ELF-1 (cell line): ENCODE measurements around the gene DNAH8.

ENCODE experiments used
- DNase-seq: peaks from one replicate; pipeline ENCODE4 v3.0.0-alpha.2; 2016; ENCODE audit warnings: low read depth, low spot score

The DNAH8 gene

DNA sequence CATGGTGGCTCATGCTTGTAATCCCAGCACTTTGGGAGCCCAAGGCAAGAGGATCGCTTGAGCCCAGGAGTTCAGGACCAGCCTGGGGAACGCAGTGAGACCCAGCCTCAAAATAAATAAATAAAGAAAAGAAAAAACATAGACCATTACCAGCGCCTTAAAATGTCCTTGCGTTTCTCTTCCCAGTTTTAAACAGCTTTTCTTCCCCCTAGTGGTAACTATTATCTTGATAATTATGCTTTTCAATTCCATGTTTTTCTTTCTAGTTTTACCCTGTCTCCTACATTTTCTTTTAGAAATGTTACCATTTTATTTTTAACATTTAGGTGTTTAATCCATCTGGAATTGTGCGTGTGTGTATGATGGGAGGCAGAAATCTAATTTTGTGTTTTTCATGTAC, 24.4 kb downstream of the DNAH8 start:
- no peak for DNase-seq

DNA sequence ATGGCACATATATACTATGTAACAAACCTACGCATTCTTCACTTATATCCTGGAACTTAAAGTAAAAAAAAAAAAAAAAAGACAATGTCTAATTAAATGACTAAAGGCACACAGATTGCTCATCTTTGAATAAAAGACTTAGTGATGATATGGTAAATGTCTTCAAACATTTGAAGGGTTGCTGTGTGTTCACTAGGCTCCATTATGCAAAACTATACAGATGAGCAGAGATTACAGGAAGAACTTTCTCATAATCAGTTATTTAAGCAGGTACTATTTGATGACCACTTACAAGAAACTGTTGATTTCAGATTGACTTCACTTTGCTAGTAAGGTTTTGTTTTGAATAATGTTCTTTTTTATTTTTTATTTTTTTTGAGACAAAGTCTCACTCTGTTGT, 34.4 kb downstream of the DNAH8 start:
- no peak for DNase-seq

DNA sequence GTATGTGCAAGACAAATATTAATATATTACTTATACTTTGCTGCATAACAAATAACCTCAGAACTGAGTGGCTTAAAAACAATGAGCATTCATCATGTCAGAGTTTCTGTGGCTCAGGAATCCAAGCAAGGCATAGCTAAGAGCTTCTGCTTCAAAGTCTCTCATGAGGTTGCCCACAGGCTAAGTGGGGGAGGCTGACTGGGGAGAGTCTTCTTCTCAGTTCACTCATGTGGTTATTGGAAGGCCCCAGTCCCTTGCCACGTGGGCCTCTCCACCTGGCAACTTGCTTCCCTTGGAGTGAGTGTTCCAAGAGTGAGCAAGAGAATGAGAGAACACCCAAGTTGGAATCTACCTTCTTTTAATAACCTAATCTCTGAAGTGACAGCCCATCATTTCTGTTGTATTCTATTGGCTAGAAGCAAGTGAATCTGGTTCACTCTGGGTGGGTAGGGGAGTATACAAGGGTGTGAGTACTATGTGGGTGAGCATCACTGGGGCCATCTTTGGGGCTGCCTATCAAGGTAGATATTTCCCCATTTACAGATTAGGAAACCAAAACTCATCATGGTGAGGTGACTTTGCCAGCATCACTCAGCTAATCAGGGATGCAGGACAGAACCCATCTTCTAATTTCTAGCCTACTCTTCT, 36.0 kb downstream of the DNAH8 start:
- DNase-seq = no peak

- no peak for DNase-seq
Observed at GRCh38 chr6:38753707-38754106, 38.6 kb downstream of the DNAH8 start.

GRCh38 chr6:38755207-38755606, 40.1 kb downstream of the DNAH8 start:
- DNase-seq = no peak

DNA sequence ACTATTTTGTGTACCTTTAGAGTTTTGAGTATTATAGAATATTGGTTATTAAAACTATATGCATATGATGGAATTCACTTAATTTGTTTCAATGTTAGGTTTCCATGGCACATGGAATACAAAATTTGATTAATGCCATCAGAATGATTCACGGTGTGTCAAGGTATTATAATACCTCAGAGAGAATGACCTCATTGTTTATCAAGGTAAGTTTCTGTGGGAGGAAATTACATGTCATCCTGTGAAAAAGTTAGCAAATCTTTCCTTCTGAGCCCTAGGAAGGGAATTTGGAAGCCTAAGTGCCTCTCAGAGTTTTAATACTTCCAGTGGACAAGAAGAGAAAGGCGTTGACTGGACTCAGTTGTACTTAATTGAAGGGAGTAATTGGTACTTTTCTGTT, 40.8 kb downstream of the DNAH8 start:
- no peak for DNase-seq

DNA sequence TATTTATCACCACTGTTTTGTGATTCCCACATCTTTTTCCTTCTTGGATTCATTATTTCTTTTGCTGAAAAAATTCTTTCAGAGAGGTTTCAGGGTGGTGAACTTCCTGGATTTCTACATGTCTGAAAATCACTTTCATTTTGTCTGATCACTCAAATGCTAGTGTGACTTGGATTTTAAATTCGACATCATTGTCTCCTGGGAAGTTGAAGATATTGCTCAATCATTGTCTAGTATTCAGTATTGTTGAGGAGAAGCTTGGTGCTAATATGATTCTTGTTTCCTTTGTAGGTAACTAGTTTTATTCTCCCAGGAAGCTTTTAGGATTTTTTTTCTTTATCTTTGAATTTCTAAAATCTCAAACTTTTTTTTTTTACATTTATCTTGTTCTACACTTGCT, 45.0 kb downstream of the DNAH8 start:
- DNase-seq = no peak

GRCh38 chr6:38762848-38763247, 47.7 kb downstream of the DNAH8 start:
- no peak for DNase-seq

DNA sequence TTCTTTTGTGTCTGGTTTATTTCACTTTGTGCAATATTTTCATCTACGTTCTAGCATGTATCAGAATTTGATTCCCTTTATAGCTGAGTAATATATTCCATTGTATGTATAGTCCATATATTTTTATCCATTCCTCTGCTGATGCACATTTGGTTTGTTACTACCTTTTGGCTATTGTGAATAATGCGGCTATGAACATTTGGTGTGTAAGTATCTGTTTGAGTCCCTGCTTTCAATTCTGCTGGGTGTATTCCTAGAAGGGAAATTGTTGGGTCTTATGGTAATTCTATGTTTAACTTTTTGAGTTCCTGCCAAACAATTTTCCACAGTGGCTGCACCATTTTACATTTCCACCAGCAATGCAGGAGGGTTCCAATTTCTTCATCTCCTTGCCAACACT, 52.4 kb downstream of the DNAH8 start:
- no peak for DNase-seq

DNA sequence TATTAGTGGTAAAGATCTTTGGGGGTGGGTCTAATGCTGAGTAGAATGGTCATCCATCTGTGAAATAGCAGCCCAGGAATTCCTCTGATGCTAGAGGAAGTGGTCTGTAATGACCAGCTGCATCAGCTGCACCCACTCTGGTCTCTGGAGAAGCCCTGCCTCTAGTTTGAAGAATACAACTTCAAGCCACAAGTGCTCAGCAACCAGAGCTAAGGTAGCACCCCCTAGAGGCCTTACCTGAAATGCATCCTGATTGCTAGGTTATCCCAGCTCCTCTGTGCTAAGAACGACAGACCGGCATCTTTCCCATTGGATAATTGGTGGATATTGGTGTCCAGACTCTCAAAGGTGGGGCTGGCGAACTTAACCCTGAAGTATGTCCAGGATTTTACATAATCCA, 58.2 kb downstream of the DNAH8 start:
- peak; percentile 62 for DNase-seq

GRCh38 chr6:38774929-38775707, 60.0 kb downstream of the DNAH8 start:
- no peak for DNase-seq

DNA sequence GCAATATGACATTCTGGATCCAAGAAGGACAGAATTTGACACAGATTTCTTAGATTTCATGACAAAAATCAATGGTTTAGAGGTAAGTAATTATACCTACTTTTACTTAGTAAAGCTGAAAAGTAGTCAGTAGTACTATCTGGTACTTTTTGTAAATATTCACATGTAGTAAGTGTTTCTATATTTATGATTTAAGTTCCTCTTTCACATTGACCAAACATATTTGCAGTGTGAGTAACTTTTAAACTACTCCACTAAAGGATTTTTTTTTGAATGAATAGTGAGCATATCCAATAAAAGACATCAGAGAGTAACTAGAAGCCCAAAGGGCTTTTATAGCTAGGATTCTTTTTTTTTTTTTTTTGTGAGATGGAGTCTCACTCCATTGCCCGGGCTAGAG, 60.8 kb downstream of the DNAH8 start:
- no peak for DNase-seq

DNA sequence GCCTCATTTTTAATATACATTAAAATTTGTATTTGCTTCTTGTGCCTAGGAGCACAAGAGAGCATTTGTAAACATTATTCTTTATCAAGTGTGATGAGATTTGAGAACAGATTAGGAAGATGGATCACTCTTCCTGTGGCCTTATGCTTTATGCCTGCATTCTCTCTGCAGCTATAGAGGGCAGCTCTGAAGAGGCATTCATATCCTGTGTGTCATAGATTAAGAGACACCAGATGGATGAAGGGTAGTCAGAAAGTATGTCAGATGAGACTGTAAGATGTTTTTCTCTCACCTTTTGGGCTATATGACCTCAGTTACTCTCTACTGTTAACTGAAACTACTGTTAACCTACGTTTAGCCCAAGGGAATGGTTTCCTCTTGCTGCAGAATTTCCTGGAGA, 61.4 kb downstream of the DNAH8 start:
- no peak for DNase-seq

DNA sequence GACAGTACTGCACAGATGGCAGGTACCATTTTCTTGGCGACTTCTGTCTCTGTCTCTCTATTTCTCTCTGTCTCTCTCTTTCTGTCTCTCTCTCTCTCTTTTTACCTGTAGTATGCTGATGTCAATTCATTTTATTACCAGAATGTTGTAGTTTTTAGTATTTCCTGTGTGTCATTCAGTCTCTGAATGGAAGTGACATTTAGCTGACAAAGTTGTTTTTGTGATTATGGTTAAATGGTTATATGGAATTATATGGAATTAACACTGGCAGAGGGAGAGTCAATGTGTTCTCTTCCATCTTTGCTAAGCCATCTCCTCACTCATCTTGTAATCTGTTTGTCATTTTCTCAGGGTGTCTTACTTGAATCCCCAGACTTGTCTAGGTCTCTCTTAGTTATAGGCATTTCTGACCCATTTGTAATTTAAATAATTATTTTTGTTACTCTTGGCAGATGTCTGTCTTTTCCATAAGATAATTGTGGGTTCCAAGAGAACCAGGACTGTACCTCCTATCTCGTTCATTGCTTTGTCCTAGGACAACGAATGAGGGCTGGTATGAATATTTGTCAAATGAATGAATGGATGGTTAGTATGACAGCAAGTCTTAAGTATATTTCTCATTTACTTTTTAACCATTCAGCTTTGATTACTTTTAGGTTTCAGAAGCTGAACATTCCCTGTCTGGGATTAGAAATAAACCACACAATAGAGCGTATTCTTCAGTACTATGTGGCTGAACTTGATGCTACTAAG, 64.4 kb downstream of the DNAH8 start:
- DNase-seq = no peak

- DNase-seq = no peak
Observed at GRCh38 chr6:38782616-38783015, 67.5 kb downstream of the DNAH8 start.

GRCh38 chr6:38783443-38784228, 68.5 kb downstream of the DNAH8 start:
- DNase-seq = peak; percentile 11

DNA sequence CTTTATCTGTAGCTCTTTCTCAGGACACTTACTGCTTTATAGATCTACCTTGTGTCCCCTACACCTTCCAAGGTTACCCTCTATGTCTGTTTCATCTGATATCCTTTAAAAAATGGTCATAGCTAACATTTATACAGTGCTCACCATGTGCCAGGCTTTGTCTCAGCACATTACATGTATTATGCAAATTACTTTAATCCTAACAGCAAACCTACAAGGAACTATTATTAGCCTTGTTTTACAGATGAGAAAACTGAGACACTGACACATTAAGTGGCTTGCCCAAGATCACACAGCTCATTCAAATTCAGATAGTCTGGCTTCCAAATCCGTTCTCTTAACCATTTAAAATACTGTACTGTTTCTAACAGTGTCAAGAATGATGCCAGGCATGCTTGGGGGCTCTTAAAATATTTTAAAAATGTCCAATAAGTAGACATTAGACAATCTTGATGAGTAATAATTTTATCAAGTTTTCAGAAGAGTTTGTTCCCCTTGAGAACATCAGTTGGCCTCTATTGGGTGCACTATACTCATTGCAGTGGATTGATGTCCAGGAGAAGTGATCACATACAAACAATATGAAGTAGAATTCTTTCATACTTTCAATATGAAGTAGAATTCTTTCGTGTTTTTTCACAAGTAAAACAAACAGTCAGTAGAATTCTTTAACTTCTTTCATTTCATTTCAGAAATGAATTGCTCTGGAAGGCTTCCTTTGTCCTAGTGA, 69.6 kb downstream of the DNAH8 start:
- DNase-seq = no peak

- DNase-seq = no peak
Observed at GRCh38 chr6:38786486-38786885, 71.4 kb downstream of the DNAH8 start.

DNA sequence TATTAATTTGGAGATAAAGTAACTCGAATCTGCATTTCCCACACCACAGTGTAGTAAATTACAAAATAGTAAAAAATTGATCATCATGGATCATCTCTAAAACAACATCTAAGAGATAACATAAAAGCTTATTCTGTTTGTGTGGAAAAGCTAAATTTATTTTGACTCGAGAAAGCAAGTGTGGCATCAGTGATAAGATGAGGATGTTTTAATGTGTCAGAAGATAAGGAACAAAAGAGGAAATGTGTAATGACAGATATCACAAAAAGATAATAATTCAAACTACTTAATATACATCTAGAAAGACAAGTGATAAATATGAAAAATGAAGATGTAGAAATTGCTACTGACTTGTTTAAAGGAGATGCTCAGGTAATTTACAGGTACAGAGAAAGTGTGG, 74.1 kb downstream of the DNAH8 start:
- no peak for DNase-seq

- DNase-seq = no peak
Observed at GRCh38 chr6:38792356-38792755, 77.2 kb downstream of the DNAH8 start.

- DNase-seq = no peak
Observed at GRCh38 chr6:38794682-38795081, 79.6 kb downstream of the DNAH8 start.
